ENCODE data around the gene LGALS9.

LGALS9 gene

GRCh38 chr17:27590864-27591263, 40.1 kb upstream of the LGALS9 start:
- no peak overlapping the region for H3K4me3 ChIP-seq (ENCODE audit: low read depth, low read length)
- TF ChIP-seq CTCF (IDR thresholded peaks at IDR 0.05; ENCODE audit: low read depth, low read length, missing control alignments): no peak
- DNase-seq (ENCODE audit: low read depth): no peak

- no peak for DNase-seq (ENCODE audit: low read depth)
- TF ChIP-seq CTCF (IDR thresholded peaks at IDR 0.05; ENCODE audit: low read depth, low read length, missing control alignments): no peak
- H3K4me3 ChIP-seq (ENCODE audit: low read depth, low read length): no peak overlapping the region
These were observed 39.0 kb upstream of the LGALS9 start for GRCh38 chr17:27591986-27592385.

- TF ChIP-seq CTCF (IDR thresholded peaks at IDR 0.05; ENCODE audit: low read depth, low read length, missing control alignments): no peak
- no peak for DNase-seq (ENCODE audit: low read depth)
- H3K4me3 ChIP-seq (ENCODE audit: low read depth, low read length): no peak overlapping the region
These were observed 37.6 kb upstream of the LGALS9 start for GRCh38 chr17:27593232-27593856.

- DNase-seq (ENCODE audit: low read depth): no peak
These were observed 37.1 kb upstream of the LGALS9 start for GRCh38 chr17:27593857-27594255.

GRCh38 chr17:27595208-27595607, 35.8 kb upstream of the LGALS9 start:
- no peak for TF ChIP-seq CTCF (IDR thresholded peaks at IDR 0.05; ENCODE audit: low read depth, low read length, missing control alignments)
- no peak for DNase-seq (ENCODE audit: low read depth)
- no peak overlapping the region for H3K4me3 ChIP-seq (ENCODE audit: low read depth, low read length)

More at GRCh38 chr17:27593857-27594255, 37.1 kb upstream of the LGALS9 start:
- H3K4me3 ChIP-seq (ENCODE audit: low read depth, low read length): no peak overlapping the region
- TF ChIP-seq CTCF (IDR thresholded peaks at IDR 0.05; ENCODE audit: low read depth, low read length, missing control alignments): no peak

GRCh38 chr17:27596096-27596495, 34.9 kb upstream of the LGALS9 start:
- no peak for TF ChIP-seq CTCF (IDR thresholded peaks at IDR 0.05; ENCODE audit: low read depth, low read length, missing control alignments)
- DNase-seq (ENCODE audit: low read depth): no peak
- H3K4me3 ChIP-seq (ENCODE audit: low read depth, low read length): no peak overlapping the region

GRCh38 chr17:27596566-27597187, 34.3 kb upstream of the LGALS9 start:
- DNase-seq (ENCODE audit: low read depth): no peak
- no peak overlapping the region for H3K4me3 ChIP-seq (ENCODE audit: low read depth, low read length)
- TF ChIP-seq CTCF (IDR thresholded peaks at IDR 0.05; ENCODE audit: low read depth, low read length, missing control alignments): no peak

All from GM12864 (cell line).